Measurements from ENCODE around the gene RUBCNL. TPM values are rescaled to one million over a fixed set of nuclear protein-coding genes. Genes with fewer than 3 reads are reported as not detected.

Gene RUBCNL
- polyA plus RNA-seq, 4 donors = 1.6 to 2.4 (median 2.1) TPM

DNA sequence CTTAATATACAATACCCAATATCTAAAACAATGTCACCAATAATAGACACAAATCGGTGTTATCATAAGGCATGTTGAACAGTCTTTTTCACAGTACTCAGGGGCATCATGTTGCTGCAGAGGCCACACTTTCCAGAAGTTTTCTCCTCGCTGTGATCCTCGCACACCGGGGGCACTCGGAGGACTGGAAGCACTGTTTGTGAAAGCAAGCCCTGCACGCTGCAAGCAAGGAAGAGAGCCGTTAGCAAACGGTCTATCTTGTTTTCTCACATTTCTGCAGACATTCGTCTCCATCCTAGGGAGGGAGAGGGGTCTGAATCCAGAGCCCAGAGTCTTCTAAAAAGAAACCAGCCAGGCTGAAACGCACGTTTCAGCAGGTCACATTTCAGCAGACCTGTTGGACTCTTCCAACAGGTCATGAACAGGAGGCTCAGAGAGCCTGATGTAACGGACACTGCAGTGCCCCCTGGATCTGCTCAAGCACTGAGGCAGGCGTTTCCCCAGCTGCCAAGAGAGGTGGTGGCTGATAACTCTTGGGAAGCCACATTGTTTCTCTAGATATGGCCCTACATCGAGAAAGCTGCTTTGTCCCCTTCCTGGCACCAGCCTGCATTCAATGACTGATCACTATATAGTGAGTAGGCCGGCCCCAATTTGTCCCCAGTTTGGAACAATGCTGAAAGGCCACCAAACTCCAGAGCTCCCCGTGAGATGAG, 43.6 kb downstream of the RUBCNL start:
- DNase-seq (ENCODE audit: low read depth in 4 of 4, low spot score in 3 of 4) = no peak

DNA sequence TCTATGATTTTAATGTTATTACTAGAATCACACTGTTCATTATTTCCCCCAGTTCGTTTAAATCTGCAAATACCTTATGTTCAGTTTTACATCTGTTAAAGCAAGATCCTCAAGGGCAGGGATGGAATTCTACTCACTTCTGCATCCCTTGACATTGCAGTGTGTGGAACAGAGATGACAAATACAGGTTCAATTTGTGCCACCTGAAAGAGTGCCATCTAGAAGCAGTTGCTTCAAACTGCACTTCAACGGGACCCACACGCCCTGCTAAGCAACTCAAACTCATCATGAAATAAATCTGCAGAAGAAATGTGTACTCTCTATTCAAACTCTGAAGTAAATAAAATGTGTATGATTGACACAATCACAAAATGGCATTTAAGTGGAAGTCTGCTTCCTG, 44.5 kb downstream of the RUBCNL start:
- no peak for DNase-seq (ENCODE audit: low read depth in 4 of 4, low spot score in 3 of 4)

DNA sequence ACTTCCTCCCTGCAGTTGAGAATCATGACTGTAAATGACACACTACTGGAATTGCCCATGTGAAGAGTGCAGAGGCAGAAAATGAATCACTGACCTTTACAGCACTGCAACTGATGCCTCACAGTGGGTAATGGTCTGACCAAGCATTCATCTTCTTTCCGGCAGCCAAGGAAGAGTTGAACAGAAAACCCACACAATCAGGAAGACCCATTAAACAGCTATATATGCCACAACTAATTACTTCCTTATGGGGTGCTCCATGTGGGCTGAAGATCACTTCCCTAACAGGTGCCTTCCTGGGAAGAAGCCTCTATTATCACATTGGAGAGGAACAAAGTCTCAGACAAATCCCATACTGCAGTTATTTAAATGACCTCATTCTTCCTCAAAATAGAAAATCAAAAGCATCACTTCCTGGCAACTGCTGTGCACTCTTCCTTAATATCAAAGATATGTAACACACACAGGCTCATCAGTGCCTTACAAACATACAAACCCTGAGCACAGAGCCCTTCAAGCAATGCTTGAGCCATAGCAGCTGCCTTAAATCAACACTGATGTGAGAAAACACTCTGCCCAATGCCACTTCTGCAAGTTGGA, 45.8 kb downstream of the RUBCNL start:
- DNase-seq (ENCODE audit: low read depth in 4 of 4, low spot score in 3 of 4) = no peak

DNA sequence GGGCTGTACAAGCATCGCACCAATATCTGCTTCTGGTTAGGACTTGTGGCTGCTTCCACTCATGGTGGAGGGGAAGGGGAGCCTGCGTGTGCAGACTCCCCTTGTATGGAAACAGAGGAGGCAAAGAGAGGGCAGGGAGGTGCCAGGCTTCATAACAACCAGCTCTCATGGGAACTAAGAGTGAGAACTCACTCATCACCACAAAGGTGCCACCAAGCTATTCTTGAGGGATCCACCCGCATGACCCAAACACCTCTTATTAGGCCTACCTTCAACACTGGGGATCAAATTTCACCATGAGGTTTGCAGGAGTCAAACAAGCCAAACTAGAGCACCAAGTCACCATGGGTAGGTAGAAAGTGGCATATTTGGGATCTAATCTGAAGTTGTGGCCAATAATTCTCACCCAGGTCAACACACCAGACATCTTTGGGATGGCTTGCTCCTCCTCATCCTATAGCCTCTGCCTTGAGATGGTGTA, 46.4 kb downstream of the RUBCNL start:
- DNase-seq (ENCODE audit: low read depth in 4 of 4, low spot score in 3 of 4) = no peak

DNA sequence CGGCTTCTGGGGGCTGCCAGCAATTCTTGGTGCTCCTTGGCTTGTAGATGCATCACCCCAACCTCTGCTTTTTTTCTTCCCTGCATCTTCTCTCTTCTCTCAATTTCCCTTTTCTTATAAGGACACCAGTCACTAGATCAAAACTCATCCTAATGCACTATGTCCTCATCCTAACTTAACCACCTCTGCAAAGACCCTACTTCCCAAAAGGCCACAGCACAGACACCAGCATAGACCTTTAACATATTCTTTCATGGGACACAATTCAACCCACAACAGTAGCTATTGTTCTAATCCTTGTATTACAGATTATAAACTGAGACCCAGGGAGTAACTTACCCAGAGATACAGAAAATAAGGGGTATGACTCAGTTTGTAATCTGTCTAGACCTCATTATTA, 47.0 kb downstream of the RUBCNL start:
- DNase-seq (ENCODE audit: low read depth in 4 of 4, low spot score in 3 of 4) = no peak

DNA sequence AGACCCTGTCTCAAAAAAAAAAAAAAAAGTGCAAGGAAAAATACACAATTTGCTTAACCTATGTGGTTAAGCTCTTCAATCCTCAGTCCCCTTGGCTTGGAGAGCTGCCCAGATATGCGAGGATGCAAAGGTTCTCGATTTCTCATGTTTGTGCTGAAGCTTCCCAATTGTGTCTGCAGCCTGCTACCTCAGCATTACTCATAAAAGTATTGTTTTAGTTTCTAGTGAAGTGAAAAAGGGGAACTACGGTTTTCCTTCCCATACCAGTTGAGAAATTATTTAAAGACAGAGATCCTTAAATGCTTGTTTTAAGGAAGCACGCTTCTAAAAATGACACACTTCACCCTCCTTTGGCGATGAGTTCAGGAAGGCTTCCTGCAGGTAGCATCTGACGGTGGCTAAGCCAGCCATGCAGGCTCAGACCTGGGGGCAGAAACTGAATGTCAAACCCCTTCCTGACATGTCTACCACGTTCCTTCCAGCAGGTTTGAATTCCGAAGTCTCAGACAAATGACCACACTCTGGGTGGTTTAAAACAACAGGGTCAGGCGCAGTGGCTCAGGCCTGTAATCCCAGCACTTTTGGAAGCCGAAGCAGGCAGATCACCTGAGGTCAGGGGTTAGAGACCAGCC, 47.9 kb downstream of the RUBCNL start:
- DNase-seq (ENCODE audit: low read depth in 4 of 4, low spot score in 3 of 4) = no peak

DNA sequence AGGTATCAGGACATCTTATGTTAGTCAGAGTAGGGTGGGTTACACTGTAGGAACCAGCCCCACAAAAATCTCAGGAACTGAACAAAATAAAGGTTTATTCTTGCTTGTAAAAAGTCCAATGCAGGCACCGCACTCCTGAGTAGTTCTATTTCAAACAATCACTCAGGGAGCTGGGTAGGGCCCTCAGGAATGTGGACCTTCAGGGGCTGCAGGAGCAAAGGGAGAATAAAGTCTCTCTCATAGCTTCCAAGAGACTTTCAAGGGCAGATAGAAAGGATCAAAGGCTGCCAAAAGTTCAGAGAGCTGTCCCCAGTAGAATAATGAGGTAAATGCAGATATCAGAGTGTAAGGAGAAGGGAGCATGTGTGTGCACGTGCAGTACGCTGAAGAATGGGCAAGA, 49.4 kb downstream of the RUBCNL start:
- DNase-seq (ENCODE audit: low read depth in 4 of 4, low spot score in 3 of 4) = no peak

DNA sequence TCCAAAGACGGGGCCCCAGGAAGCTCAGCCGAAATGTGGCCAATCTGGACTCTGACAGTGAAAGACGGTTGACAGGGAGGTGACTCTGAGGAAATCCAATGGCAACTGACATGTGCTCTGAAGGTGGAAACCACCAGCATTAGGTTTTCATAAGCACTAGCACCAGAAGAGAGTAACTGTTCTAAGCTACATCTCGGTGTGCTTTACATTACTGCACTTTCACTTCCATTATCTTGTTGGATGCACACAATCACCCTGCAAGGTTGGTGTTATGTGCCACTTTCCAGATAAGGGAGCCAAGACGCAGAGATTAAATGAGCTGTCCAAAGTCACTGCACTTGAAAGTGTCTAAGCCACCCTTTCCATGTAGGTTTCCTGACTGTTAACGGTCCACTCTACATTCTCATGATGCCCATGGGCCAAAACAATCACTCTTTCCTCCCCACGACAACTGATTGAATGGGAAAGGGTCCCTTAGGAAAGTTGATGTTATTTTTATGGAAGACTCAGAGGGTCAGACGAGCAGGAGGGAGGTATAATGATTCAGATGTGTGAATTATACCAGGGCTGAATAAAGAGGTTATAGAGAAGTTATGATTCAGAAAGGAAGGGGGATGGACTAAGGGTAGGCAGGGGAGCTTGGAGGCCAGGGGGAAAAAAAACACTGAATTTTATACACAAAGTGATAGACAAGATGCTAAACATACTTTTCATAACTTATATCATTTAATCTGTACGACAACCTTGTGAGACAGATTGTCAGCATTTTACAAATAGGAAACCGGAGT, 52.8 kb downstream of the RUBCNL start:
- no peak for DNase-seq (ENCODE audit: low read depth in 4 of 4, low spot score in 3 of 4)

DNA sequence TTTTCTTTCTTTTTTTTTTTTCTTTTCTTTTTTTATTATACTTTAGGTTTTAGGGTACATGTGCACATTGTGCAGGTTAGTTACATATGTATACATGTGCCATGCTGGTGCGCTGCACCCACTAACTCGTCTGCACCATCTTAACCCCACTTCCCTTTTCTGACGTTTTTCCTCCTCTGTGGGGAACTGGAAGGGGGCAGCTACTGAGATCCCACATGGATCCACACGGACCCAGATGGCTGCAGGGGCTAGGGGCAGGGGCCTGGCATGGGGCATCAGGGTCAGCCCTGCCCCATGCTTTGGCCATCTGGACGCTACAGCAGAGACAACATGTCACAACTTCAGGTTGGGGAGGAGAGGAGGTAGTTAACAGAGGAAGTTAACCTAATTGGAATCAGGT, 54.3 kb downstream of the RUBCNL start:
- no peak for DNase-seq (ENCODE audit: low read depth in 4 of 4, low spot score in 3 of 4)

DNA sequence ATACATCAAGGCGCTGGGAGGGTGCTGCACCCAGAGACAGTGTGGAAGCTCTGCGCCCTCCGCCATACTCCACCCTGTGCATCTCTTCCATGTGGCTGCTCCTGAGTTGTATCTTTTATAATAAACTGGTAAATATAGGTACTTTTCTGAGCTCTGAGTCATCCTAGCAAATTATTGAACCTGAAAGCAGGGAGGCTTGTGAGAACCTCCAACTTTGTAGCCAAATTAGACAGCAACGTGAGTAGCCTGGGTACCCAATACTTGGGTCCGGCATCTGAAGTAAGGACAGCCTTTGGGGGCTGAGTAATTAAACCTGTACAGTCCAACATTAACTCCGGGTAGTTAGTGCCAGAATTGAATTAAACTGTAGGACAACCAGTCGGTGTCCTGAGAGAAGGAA, 57.4 kb downstream of the RUBCNL start:
- DNase-seq (ENCODE audit: low read depth in 4 of 4, low spot score in 3 of 4) = no peak

DNA sequence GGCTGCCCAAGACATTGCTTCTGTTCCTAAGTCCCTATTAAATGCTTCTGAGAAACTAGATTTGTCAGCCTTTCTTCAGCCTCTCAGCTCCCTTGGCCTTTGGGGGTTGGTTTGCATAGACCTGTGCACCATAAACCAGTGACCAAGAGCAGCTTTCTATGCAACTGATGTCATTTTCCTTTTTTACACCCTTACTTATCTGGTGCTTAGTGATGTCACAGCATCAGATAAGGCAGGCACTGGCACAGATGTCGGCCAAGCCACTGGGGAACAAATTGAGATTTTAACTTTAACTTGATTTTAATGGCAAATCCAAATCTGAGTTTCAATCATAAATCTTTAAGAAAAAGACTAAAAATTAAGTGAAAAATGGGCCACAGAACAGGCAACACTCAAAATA, 59.8 kb downstream of the RUBCNL start:
- no peak for DNase-seq (ENCODE audit: low read depth in 4 of 4, low spot score in 3 of 4)

DNA sequence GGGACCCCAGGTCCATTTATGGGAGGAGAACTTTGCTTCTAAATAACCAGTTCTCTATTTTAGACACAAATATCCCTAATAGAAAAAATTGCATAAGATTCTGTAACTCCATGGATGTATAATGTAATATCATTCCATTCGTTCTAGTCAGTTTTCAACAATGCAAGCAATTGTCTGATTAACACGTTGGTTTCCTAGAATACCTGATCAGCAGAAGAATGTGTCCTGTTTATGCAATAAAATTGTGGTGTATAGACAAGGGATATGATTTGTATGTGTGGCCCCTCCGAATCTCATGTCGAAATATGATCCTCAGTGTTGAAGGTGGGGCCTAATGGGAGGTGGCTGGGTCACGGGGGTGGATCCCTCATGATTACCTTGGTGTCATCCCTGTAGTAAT, 62.1 kb downstream of the RUBCNL start:
- DNase-seq (ENCODE audit: low read depth in 4 of 4, low spot score in 3 of 4) = no peak

DNA sequence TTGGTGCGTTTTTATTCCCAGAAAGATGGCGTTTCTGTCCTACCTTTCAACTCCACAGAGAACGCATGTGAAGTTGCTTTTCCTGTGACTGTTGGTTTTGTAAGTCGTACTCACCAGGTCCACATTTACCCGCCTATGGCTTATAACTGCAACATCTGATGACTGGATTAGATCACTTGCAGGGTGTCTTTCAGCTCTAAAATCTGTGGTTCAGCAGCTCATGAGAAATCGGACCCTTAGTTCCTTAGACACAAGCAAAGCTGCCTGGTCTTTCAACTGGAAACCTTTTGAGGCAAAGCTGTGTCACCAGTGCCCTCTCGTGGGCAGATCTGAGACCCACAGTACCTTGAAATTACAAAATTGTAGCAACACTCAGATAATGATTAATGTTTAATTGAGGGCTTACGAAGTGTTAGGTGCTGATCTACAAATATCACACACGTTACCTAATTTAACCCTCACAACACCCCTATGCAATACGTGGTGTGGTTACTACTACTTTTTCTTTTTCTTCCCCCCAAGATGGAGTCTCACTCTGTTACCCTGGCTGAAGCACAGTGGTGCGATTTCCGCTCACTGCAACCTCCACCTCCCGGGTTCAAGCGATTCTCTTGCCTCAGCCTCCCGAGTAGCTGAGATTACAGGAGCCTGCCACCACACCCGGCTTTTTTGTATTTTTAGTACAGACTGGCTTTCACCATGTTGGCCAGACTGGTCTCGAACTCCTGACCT, 65.4 kb downstream of the RUBCNL start:
- DNase-seq (ENCODE audit: low read depth in 4 of 4, low spot score in 3 of 4) = peak; percentile 37 to 43 (median 38)

DNA sequence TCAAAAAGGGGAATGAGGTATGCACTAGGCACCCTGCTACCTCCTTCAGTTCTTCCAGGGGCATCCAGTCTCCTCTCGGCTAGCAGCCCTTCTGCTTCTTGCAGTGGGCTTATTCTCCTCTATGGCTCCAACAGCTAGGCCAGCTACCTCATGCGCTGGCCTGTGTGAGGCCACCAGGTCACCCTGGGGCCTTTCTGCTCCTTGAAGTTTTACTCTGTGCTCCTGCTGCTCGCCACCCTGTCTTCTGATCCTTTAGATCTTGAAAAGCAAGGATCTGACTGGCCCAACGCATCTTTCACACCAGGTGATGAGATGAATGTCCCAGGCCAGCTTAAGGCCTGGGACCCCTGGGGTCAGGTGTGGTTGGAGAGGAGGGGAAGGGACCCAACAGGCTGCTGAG, 66.2 kb downstream of the RUBCNL start:
- DNase-seq (ENCODE audit: low read depth in 4 of 4, low spot score in 3 of 4) = no peak

DNA sequence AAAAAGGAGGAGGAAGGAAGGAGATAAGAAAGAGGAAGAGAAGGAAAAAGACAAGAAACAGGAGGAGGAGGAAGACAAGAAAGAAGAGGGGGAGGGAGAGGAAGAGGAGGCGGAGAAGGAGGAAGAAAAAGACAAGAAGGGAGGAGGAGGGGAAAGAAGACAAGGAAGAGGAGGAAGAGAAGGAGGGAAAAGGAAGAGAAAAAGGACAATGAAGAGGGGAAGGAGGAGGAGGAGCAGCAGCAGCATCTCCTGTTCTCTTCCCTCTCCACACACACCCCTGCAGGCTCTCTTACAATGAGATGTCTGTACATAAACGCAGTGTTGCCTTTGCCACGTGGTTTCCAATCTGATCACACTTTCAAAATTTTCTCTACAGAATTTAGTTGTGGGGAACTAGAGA, 66.6 kb downstream of the RUBCNL start:
- DNase-seq (ENCODE audit: low read depth in 4 of 4, low spot score in 3 of 4) = no peak

DNA sequence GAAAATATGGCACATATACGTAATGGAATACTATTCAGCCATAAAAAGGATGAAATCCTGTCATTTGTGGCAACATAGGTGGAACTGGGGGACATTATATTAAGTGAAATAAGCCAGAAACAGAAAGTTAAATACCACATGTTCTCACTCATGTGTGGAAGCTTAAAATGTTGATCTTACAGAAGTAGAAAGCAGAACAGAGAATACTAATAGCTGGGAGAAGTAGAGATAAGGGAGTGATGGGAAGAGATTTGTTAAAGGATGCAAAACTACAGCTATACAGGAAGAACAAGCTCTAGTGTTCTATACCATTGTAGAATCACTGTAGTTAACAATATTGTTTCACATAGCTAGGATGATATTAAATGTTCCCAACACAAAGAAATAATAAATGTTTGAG, 68.1 kb downstream of the RUBCNL start:
- DNase-seq (ENCODE audit: low read depth in 4 of 4, low spot score in 3 of 4) = no peak

DNA sequence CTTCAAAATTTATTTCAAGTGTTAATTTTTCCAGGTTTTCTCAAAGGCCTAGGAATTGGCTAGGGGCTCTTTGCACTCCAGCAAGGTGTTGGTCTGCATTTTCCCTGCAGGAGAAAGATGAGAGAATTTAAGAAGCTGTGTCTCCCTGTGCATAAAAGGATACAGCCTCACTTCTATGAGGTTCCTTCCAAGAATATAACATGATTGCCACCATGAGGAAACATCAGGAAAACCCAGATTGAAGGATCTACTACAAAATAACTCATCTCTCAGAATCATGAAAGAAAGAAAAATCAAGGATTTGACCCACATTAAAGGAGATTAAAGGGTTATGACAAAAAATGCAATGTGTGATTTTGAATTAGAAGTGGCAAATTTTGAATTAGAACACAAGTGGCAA, 69.9 kb downstream of the RUBCNL start:
- DNase-seq (ENCODE audit: low read depth in 4 of 4, low spot score in 3 of 4) = no peak

DNA sequence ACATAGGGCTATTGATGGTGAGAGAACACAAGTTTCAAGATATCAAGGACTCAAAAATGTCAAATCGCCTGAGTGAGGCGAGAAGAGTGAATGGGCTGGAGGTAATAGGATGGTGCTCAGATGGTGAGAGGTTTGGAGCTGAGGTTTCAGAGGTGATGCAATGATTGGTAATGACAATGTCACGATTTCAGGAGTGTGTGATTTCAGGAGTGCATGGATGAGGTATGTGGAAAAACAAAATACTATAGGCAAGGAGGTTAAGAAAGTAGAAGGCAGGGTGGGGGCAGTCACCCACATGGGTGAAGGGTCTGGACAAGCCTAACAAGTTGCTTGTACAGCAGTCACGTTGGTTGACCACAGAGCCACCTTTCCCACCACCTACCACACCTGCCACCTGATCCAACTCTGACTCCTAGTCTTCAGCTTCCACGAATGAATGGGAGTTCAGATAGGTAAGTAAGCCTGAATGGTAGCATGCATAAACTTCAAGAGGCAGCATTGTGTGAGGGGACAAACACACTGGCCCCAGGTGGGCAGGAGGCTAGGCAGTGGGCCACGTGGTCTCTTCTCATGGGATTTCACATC, 71.5 kb downstream of the RUBCNL start:
- DNase-seq (ENCODE audit: low read depth in 4 of 4, low spot score in 3 of 4) = no peak

DNA sequence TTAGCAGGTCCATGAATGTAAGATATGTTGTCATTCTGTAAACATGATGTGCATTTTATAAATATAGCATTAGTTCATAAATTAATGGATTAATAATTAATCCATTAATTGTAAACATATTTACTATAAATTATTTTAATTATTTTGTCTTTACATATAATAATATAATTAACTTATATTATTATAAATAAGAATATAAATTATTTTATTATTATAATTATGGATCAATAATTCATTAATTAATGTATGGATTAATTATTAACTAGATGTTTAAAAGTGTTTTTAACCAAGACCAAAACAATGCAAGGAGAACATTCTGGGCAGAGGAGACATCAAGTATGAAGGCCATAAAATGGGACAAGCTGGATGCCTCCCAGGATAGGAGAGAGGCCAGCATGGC, 72.0 kb downstream of the RUBCNL start:
- no peak for DNase-seq (ENCODE audit: low read depth in 4 of 4, low spot score in 3 of 4)

DNA sequence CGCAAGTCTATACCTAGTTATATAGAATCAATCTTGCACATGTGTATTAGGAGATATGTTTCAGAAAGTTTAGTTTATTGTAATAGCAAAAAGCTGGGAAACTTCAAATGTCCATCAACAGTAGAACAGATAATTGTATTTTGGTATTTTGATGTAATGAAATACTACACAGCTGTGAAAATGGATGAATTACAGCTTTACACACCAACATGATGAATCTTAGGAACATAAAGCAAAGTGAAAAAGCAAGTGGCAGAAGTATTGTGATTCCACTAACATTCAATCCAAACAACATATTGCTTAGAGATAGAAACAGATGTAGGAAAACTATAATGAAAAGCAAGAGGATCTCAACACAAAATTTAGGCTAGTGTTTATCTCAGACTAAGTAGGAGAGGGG, 72.5 kb downstream of the RUBCNL start:
- no peak for DNase-seq (ENCODE audit: low read depth in 4 of 4, low spot score in 3 of 4)
